Central memory CD8-positive, alpha-beta T cell (primary cell): ENCODE data around the gene LRRC8D.
"Not testable (repeated sequence)": the region's sequence is repeated elsewhere in the genome, so short reads cannot be mapped to it uniquely, and the experiment has no call there.

Experiments
- ATAC-seq: fragments of 150-1000 bp; cut with Tn5 transposase; replicated peaks from 2 replicates; pipeline ENCODE4 v1.10.0; 2022; ENCODE audit warnings: mild to moderate bottlenecking, moderate FRiP score, moderate number of reproducible peaks; ENCODE audit not compliant: poor library complexity, severe bottlenecking; ENCODE audit errors: extremely low read depth
- DNase-seq, 2 donors: peaks; one replicate each; pipeline ENCODE4 v3.0.0; 2021; ENCODE audit warnings: low spot score in 2 of 2
- H3K27ac Mint-ChIP-seq: one replicate; pipeline ENCODE4 v1.8.0; 2022; ENCODE audit warnings: low read depth, mild to moderate bottlenecking, moderate library complexity, mixed read lengths
- H3K27me3 Mint-ChIP-seq: one replicate; pipeline ENCODE4 v1.8.0; 2022; ENCODE audit warnings: mixed read lengths
- H3K36me3 Mint-ChIP-seq: one replicate; pipeline ENCODE4 v1.8.0; 2022; ENCODE audit warnings: mild to moderate bottlenecking, moderate library complexity, mixed read lengths; ENCODE audit not compliant: insufficient read depth
- H3K4me1 Mint-ChIP-seq: one replicate; pipeline ENCODE4 v1.8.0; 2022; ENCODE audit warnings: mixed read lengths
- H3K4me3 Mint-ChIP-seq: one replicate; pipeline ENCODE4 v1.8.0; 2022; ENCODE audit warnings: mild to moderate bottlenecking, moderate library complexity, mixed read lengths
- H3K9me3 Mint-ChIP-seq: one replicate; pipeline ENCODE4 v1.8.0; 2022; ENCODE audit warnings: mixed read lengths

The LRRC8D gene

GRCh38 chr1:89820422-89821321 lies at the start of gene LRRC8D:
TSS of gene LRRC8D (plus strand) at chr1:89821032. CDS start at chr1:89933069, 112,037 bp downstream.
- H3K27ac Mint-ChIP-seq, result peak within 1 kb of the TSS; percentile 96
- H3K4me1 Mint-ChIP-seq, result peaks cover 24% of the 10 kb centered on the region
- H3K9me3 Mint-ChIP-seq, result no peaks in the 10 kb centered on the region
- peaks cover 2% of the 10 kb centered on the region for H3K36me3 Mint-ChIP-seq
- ATAC-seq (peak; percentile 64), DNase-seq (peak; percentile 38 to 45)
- no peaks in the 10 kb centered on the region for H3K27me3 Mint-ChIP-seq
- H3K4me3 Mint-ChIP-seq, result peak within 1 kb of the TSS; percentile 79

DNA sequence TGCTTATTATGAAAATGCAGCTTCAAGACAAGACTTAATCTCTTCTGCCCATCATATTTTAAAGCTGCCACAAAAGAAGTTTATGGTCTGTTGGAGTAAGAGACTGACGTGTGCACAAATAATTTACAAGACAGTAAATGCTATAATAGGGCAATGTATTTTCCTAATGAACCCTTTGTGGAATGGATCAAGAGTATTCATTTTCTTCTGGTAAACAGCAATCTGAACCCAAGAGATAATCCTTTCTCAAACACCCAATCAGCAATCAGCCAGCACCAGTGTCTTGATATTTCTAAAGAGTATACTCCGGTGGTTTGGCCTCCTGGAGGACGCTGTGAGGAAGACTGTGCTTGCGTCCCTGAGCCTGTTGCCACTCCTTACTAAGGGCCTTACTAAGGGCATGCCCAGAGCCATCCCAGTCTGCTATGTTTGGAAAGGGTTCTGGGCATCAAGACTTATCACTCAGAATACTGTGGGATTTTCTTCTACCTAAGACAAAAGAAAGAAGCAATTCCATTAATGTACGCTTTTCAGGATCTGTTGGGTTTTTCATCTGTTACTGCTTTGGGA lies 48.8 kb upstream of the LRRC8D start:
- no peaks in the 10 kb centered on the region for H3K9me3 Mint-ChIP-seq
- H3K27me3 Mint-ChIP-seq, result peaks cover 10% of the 10 kb centered on the region
- H3K4me3 Mint-ChIP-seq, result no peak overlapping the region

DNA sequence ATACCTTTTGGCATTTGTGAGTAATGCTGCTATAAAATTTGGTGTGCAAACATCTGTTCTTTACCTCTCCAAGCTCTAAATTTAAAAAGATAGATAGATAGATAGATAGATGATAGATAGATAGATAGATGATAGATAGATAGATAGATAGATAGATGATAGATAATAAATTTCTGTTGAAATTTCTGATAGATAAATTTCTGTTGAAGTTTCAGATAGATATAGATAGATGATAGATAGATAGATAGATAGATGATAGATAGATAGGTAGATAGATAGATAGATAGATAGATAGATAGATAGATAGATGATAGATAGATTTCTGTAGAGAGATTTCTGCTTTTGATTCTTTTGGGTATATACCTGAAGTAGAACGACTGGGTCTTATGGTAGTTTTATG lies 44.7 kb upstream of the LRRC8D start:
- DNase-seq, H3K27ac Mint-ChIP-seq, ATAC-seq, H3K36me3 Mint-ChIP-seq, H3K9me3 Mint-ChIP-seq, H3K4me3 Mint-ChIP-seq, H3K27me3 Mint-ChIP-seq: not testable (repeated sequence)
- peaks cover 12% of the 10 kb centered on the region for H3K4me1 Mint-ChIP-seq

More for the DNA sequence above, 48.8 kb upstream of the LRRC8D start:
- no peaks in the 10 kb centered on the region for H3K36me3 Mint-ChIP-seq
- no peak for ATAC-seq
- peaks cover 12% of the 10 kb centered on the region for H3K4me1 Mint-ChIP-seq
- no peak overlapping the region for H3K27ac Mint-ChIP-seq
- no peak for DNase-seq

GRCh38 chr1:89777271-89777670 lies 43.6 kb upstream of the LRRC8D start:
- not testable (repeated sequence) for H3K36me3 Mint-ChIP-seq, H3K9me3 Mint-ChIP-seq, H3K27ac Mint-ChIP-seq, H3K27me3 Mint-ChIP-seq, DNase-seq, ATAC-seq, H3K4me3 Mint-ChIP-seq
- H3K4me1 Mint-ChIP-seq, result peaks cover 23% of the 10 kb centered on the region

DNA sequence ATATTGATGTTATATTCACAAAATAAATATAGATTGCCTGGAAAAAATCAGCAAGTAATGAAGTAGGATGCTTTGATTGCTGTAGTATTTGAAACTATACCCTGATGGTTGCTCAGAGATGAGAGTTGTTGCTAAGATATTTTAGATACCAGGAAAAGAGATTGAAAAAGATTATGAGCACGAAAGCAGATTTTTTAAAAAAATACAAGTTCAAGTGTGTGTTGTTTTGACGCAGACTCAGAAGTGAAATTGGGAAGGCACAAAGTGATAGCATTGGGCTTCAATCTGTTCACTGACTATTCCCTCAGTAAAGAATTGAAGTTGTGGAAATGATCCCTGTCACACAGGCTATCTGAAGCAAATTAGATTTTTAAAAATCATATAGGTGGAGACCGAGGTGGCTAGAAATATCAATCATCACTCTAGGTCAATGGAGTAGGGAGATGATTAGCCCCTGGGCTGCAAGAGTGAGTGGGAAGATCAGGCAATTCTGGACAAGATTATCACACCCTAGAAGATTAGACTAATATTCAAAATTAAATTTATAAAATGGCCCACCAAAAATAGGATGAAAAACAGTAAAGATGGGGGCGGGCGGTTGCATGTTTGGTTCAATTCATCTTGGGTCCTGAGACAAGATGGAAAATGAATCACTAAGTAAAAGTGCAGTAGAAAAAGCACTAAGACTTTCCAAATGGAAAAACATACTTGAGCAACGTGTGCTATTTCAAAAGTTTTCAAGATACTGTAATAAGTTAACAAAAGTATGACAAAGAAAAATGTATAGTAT lies 41.5 kb upstream of the LRRC8D start:
- H3K4me1 Mint-ChIP-seq, result peaks cover 26% of the 10 kb centered on the region

GRCh38 chr1:89780721-89781120 lies 40.1 kb upstream of the LRRC8D start:
- H3K36me3 Mint-ChIP-seq, result no peaks in the 10 kb centered on the region
- H3K9me3 Mint-ChIP-seq, result no peaks in the 10 kb centered on the region
- H3K27me3 Mint-ChIP-seq, result no peaks in the 10 kb centered on the region
- H3K4me3 Mint-ChIP-seq, result no peak overlapping the region
- peak; percentile 41 for ATAC-seq
- H3K27ac Mint-ChIP-seq, result no peak overlapping the region
- no peak for DNase-seq
- H3K4me1 Mint-ChIP-seq, result peaks cover 17% of the 10 kb centered on the region

More for the DNA sequence above, 41.5 kb upstream of the LRRC8D start:
- ATAC-seq, result no peak
- Mint-ChIP-seq H3K36me3 (no peaks in the 10 kb centered on the region), H3K27ac (no peak overlapping the region), H3K27me3 (no peaks in the 10 kb centered on the region), H3K9me3 (no peaks in the 10 kb centered on the region), H3K4me3 (no peak overlapping the region)
- DNase-seq, result no peak

DNA sequence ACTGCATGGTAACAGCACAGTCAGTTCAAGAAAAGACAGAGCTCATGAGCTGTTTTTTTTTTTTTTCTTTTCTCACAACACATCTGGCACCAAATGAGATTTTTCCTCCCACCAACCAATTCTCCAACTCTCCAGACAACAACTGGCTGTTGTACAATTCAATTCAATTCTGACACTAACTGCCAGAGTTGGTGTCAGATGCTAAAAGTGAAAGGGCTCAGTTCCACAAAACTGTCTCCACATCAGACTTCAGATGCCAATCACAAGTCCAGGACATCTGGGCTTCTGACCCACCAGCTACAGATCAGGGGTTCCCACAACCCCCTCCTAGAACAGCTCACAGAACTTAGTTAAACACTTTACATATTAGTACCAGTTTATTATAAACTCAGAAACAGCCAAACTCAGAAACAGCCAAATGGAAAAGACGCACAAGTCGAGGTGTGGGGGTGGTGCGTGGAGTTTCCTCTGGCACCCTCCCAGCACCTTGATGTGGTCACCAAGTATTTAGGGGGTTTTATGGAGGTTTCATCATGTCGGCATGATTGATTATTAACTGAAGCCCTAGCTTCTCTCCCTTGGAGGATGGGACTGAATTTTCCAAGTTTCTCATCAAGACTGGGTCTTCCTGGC lies 39.2 kb upstream of the LRRC8D start:
- H3K4me3 Mint-ChIP-seq, result peak overlapping the region; percentile 49
- ATAC-seq, result peak; percentile 75
- no peaks in the 10 kb centered on the region for H3K27me3 Mint-ChIP-seq
- no peaks in the 10 kb centered on the region for H3K36me3 Mint-ChIP-seq
- DNase-seq, result peak; percentile 28 to 35
- H3K4me1 Mint-ChIP-seq, result peaks cover 14% of the 10 kb centered on the region
- H3K9me3 Mint-ChIP-seq, result no peaks in the 10 kb centered on the region
- H3K27ac Mint-ChIP-seq, result peak overlapping the region; percentile 39

GRCh38 chr1:89786628-89787214 lies 34.1 kb upstream of the LRRC8D start:
- no peak overlapping the region for H3K4me3 Mint-ChIP-seq
- H3K9me3 Mint-ChIP-seq, result no peaks in the 10 kb centered on the region
- peaks cover 8% of the 10 kb centered on the region for H3K4me1 Mint-ChIP-seq
- no peak overlapping the region for H3K27ac Mint-ChIP-seq
- DNase-seq (no peak), ATAC-seq (no peak)
- H3K36me3 Mint-ChIP-seq, result no peaks in the 10 kb centered on the region
- H3K27me3 Mint-ChIP-seq, result no peaks in the 10 kb centered on the region

DNA sequence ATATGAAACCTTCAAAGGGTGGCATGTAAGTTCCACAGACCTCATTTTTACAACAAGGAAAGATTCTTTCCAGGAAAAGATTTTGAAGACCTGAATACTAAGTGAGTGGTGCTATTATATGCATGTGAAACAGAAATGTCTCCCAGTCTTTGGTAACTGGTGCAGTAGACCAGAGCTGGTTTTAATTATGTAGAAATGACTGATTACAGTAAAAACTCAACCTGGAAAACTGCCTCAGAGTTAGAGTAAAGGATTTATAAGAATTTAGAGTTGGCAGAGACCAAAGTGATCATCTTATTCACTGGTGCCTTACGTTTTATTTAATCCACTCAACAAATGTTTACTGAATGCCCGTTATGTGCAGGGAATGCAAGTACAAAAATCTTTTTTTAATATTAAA lies 30.2 kb upstream of the LRRC8D start:
- Mint-ChIP-seq H3K27ac (no peak overlapping the region), H3K9me3 (no peaks in the 10 kb centered on the region), H3K4me1 (no peaks in the 10 kb centered on the region), H3K27me3 (no peaks in the 10 kb centered on the region), H3K36me3 (no peaks in the 10 kb centered on the region), H3K4me3 (no peak overlapping the region)
- ATAC-seq (no peak), DNase-seq (no peak)

GRCh38 chr1:89791064-89791726 lies 29.6 kb upstream of the LRRC8D start:
- Mint-ChIP-seq H3K4me1 (no peaks in the 10 kb centered on the region), H3K9me3 (no peaks in the 10 kb centered on the region), H3K36me3 (no peaks in the 10 kb centered on the region), H3K27ac (no peak overlapping the region), H3K27me3 (no peaks in the 10 kb centered on the region), H3K4me3 (no peak overlapping the region)
- no peak for ATAC-seq
- no peak for DNase-seq

DNA sequence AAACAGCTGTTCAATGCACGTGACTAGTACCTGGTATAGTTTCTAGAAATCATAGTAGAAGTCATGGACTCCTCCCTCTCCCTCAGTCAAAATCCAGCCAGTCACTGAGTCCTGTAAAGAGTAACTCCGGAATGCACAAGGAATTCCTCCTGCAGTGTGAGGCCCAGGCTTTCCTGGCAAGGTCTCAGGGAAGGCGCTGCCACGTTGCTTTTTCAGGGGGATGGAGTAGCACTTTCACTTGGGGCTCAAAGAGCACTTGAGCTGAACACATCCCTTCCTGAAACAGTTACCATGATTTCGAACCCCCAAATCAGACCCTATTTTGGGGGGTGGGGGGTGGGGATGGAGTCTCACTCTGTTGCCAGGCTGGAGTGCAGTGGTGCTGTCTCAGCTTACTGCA lies 26.4 kb upstream of the LRRC8D start:
- H3K36me3 Mint-ChIP-seq, result no peaks in the 10 kb centered on the region
- no peak for DNase-seq

More for the DNA sequence above, 26.4 kb upstream of the LRRC8D start:
- H3K4me3 Mint-ChIP-seq, result no peak overlapping the region
- H3K27me3 Mint-ChIP-seq, result no peaks in the 10 kb centered on the region
- no peak overlapping the region for H3K27ac Mint-ChIP-seq
- ATAC-seq, result no peak
- H3K9me3 Mint-ChIP-seq, result no peaks in the 10 kb centered on the region
- no peaks in the 10 kb centered on the region for H3K4me1 Mint-ChIP-seq
